Tracheal epithelial cell (primary cell): ENCODE measurements around the gene UQCRHL. TPM values are rescaled to one million over a fixed set of nuclear protein-coding genes. Genes with fewer than 3 reads are reported as not detected.

Experiments used
- total RNA-seq: library from RNA; depleted of rRNA; stranded (reverse); fragments of >200 nt; gene quantifications from 2 replicates; pipeline ENCODE4 v1.2.1, GENCODE V29; 2014

Gene UQCRHL
- total RNA-seq, result 1.4 and 2.6 TPM in 2 replicates

GRCh38 chr1:15807549-15807948 lies at the start of gene UQCRHL:
Gene UQCRHL, minus strand, starts transcription at chr1:15807649. Its CDS starts 0 bp downstream, at chr1:15807649.

GRCh38 chr1:15847100-15847892 lies 39.8 kb upstream of the UQCRHL start, which contains the start of gene SPEN:
Gene SPEN, plus strand, starts transcription at chr1:15847707. Its CDS starts 361 bp downstream, at chr1:15848068.

GRCh38 chr1:15758343-15758931 lies 49.0 kb downstream of the UQCRHL start, which contains the start of gene FBLIM1:
Gene FBLIM1, plus strand, starts transcription at chr1:15758795. Its CDS starts 6,189 bp downstream, at chr1:15764984.

Other genes with a start within 250 kb of the UQCRHL start
- gene AGMAT, start 222.6 kb downstream of the UQCRHL start, total RNA-seq, result 1.9 and 2.1 TPM in 2 replicates
- gene DDI2, start 190.2 kb downstream of the UQCRHL start, total RNA-seq, result 13.0 and 20.7 TPM in 2 replicates
- 63.7 and 75.2 TPM in 2 replicates for gene PLEKHM2, start 123.3 kb downstream of the UQCRHL start, total RNA-seq
- gene SLC25A34, start 71.4 kb downstream of the UQCRHL start, total RNA-seq, result 0.21 and 0.48 TPM in 2 replicates
- not detected in 2 replicates for gene TMEM82, start 65.2 kb downstream of the UQCRHL start, total RNA-seq
- 74.6 and 288 TPM in 2 replicates for gene FBLIM1, start 48.9 kb downstream of the UQCRHL start, total RNA-seq
- gene SPEN, start 40.1 kb upstream of the UQCRHL start, total RNA-seq, result 23.2 and 30.4 TPM in 2 replicates
- 32.4 and 66.3 TPM in 2 replicates for gene ZBTB17, start 168.5 kb upstream of the UQCRHL start, total RNA-seq
- gene SRARP, start 196.6 kb upstream of the UQCRHL start, total RNA-seq, result not detected in 2 replicates
- not detected in 2 replicates for gene HSPB7, start 210.4 kb upstream of the UQCRHL start, total RNA-seq
- not detected in 2 replicates for gene CLCNKA, start 214.4 kb upstream of the UQCRHL start, total RNA-seq
- under 0.01 TPM in 1 of 2 replicates, not detected in the other for gene CLCNKB, start 236.1 kb upstream of the UQCRHL start, total RNA-seq